HEK293 (cell line): Measurements from ENCODE around the gene PDE9A.

Experiments used
- CTCF ChIA-PET: fragments of 350-600 bp; formaldehyde crosslinking; extraction: SDS; loops from one replicate; lab custom pipeline; 2021; ENCODE audit warnings: antibody characterized with exemption; lab: Yijun Ruan, JAX
- POLR2A ChIA-PET: fragments of 300-600 bp; formaldehyde crosslinking; extraction: SDS; loops from one replicate; lab custom pipeline; 2020; ENCODE audit warnings: antibody characterized with exemption, inconsistent platforms; lab: Yijun Ruan, JAX
- H3K27ac ChIP-seq: fragments of 200-500 bp; sonication (Bioruptor generic); 2 replicates; pipeline ENCODE4 v1.5.1; 2014; ENCODE audit warnings: low read depth, low read length, control low read depth, inconsistent platforms; ENCODE audit errors: extremely low read depth
- H3K36me3 ChIP-seq, 2 experiments: fragments of 200-500 bp in 1 of 2; sonication (Bioruptor generic) in 1 of 2; 1 replicate in 1 of 2; 2 replicates in 1 of 2; pipeline ENCODE4 v1.5.1; 2014 to 2017; ENCODE audit warnings: inconsistent platforms in 2 of 2, low read length in 2 of 2; ENCODE audit not compliant: control insufficient read depth in 2 of 2, insufficient read depth in 1 of 2
- H3K4me1 ChIP-seq: fragments of 200-500 bp; sonication (Bioruptor generic); 2 replicates; pipeline ENCODE4 v1.5.1; 2014; ENCODE audit warnings: mild to moderate bottlenecking, low read length, inconsistent platforms; ENCODE audit not compliant: control insufficient read depth, insufficient read depth
- H3K4me3 ChIP-seq: 2 replicates; pipeline ENCODE4 v1.5.1; 2011; ENCODE audit warnings: low read depth, mild to moderate bottlenecking, control low read depth, low read length, moderate library complexity
- H3K9me3 ChIP-seq: fragments of 200-500 bp; sonication (Bioruptor generic); 2 replicates; pipeline ENCODE4 v1.5.1; 2014; ENCODE audit warnings: low read depth, low read length, inconsistent platforms; ENCODE audit not compliant: control insufficient read depth, insufficient read depth
- BCL11A ChIP-seq: fragments of 450-650 bp; formaldehyde crosslinking; IDR thresholded peaks from 2 replicates; pipeline ENCODE4 v1.5.1; 2016; ENCODE audit warnings: low read depth, missing biosample characterization, missing genetic modification characterization
- IKZF3 ChIP-seq: fragments of 450-650 bp; IDR thresholded peaks from 2 replicates; pipeline ENCODE4 v1.5.0; 2018; ENCODE audit warnings: missing biosample characterization, mild to moderate bottlenecking, missing genetic modification characterization, moderate library complexity
- KLF8 ChIP-seq: fragments of 450-650 bp; formaldehyde crosslinking; IDR thresholded peaks from 2 replicates; pipeline ENCODE4 v1.5.1; 2016; ENCODE audit warnings: missing biosample characterization, missing genetic modification characterization
- KLF9 ChIP-seq: fragments of 450-650 bp; formaldehyde crosslinking; IDR thresholded peaks from 2 replicates; pipeline ENCODE4 v1.5.1; 2016; ENCODE audit warnings: missing biosample characterization, missing genetic modification characterization, low read depth
- OSR2 ChIP-seq: fragments of 450-650 bp; formaldehyde crosslinking; IDR thresholded peaks from 2 replicates; pipeline ENCODE4 v1.5.1; 2016; ENCODE audit warnings: missing biosample characterization, missing genetic modification characterization
- PRDM6 ChIP-seq: fragments of 450-650 bp; formaldehyde crosslinking; IDR thresholded peaks from 2 replicates; pipeline ENCODE4 v1.5.1; 2017; ENCODE audit warnings: missing biosample characterization, missing genetic modification characterization
- REPIN1 ChIP-seq: fragments of 450-650 bp; formaldehyde crosslinking; IDR thresholded peaks from 2 replicates; pipeline ENCODE4 v1.5.1; 2017; ENCODE audit warnings: missing biosample characterization, missing genetic modification characterization, low read depth
- SCRT1 ChIP-seq: fragments of 450-650 bp; formaldehyde crosslinking; IDR thresholded peaks from 2 replicates; pipeline ENCODE4 v1.5.1; 2016; ENCODE audit warnings: missing biosample characterization, missing genetic modification characterization, borderline replicate concordance
- SP7 ChIP-seq: fragments of 450-650 bp; formaldehyde crosslinking; IDR thresholded peaks from 2 replicates; pipeline ENCODE4 v1.5.1; 2016; ENCODE audit warnings: missing biosample characterization, missing genetic modification characterization
- ZBTB17 ChIP-seq: fragments of 450-650 bp; formaldehyde crosslinking; IDR thresholded peaks from 2 replicates; pipeline ENCODE4 v1.5.1; 2016; ENCODE audit warnings: missing biosample characterization, missing genetic modification characterization
- ZFHX2 ChIP-seq: fragments of 450-650 bp; formaldehyde crosslinking; conservative IDR thresholded peaks from 2 replicates; pipeline ENCODE4 v1.5.1; 2016; ENCODE audit warnings: missing biosample characterization, missing genetic modification characterization
- ZIC2 ChIP-seq: fragments of 450-650 bp; formaldehyde crosslinking; IDR thresholded peaks from 2 replicates; pipeline ENCODE4 v1.5.1; 2016; ENCODE audit warnings: missing biosample characterization, missing genetic modification characterization
- ZNF121 ChIP-seq: fragments of 450-650 bp; formaldehyde crosslinking; IDR thresholded peaks from 2 replicates; pipeline ENCODE4 v1.5.1; 2016; ENCODE audit warnings: missing biosample characterization, missing genetic modification characterization
- ZNF16 ChIP-seq: fragments of 450-650 bp; formaldehyde crosslinking; IDR thresholded peaks from 2 replicates; pipeline ENCODE4 v1.5.1; 2016; ENCODE audit warnings: low read depth, missing biosample characterization, missing genetic modification characterization
- ZNF184 ChIP-seq: fragments of 450-650 bp; IDR thresholded peaks from 2 replicates; pipeline ENCODE4 v1.5.1; 2018; ENCODE audit warnings: missing biosample characterization, mild to moderate bottlenecking, missing genetic modification characterization
- ZNF341 ChIP-seq: fragments of 450-650 bp; formaldehyde crosslinking; IDR thresholded peaks from 2 replicates; pipeline ENCODE4; 2016; ENCODE audit warnings: low read depth, missing biosample characterization, missing genetic modification characterization
- ZNF473 ChIP-seq: fragments of 450-650 bp; formaldehyde crosslinking; IDR thresholded peaks from 2 replicates; pipeline ENCODE4 v1.5.1; 2017; ENCODE audit warnings: missing biosample characterization, missing genetic modification characterization
- ZNF544 ChIP-seq: fragments of 450-650 bp; formaldehyde crosslinking; IDR thresholded peaks from 2 replicates; pipeline ENCODE4 v1.5.0; 2017; ENCODE audit warnings: missing biosample characterization, missing genetic modification characterization
- ZNF624 ChIP-seq: fragments of 450-650 bp; formaldehyde crosslinking; IDR thresholded peaks from 2 replicates; pipeline ENCODE4 v1.5.1; 2017; ENCODE audit warnings: missing biosample characterization, missing genetic modification characterization
- ZNF658 ChIP-seq: fragments of 450-650 bp; formaldehyde crosslinking; IDR thresholded peaks from 2 replicates; pipeline ENCODE4; 2016; ENCODE audit warnings: missing biosample characterization, missing genetic modification characterization
- TF ChIP-seq, protein P1 (sequence below): fragments of 450-650 bp; formaldehyde crosslinking; IDR thresholded peaks from 2 replicates; pipeline ENCODE4 v1.5.1; 2016; ENCODE audit warnings: missing biosample characterization, missing genetic modification characterization
- TF ChIP-seq, protein P2 (sequence below): fragments of 450-650 bp; formaldehyde crosslinking; IDR thresholded peaks from 2 replicates; pipeline ENCODE4 v1.5.1; 2016; ENCODE audit warnings: missing biosample characterization, missing genetic modification characterization, borderline replicate concordance

Gene PDE9A

GRCh38 chr21:42675403-42675802 lies 22.0 kb downstream of the PDE9A start:
- no peak overlapping the region for H3K4me3 ChIP-seq
- ChIA-PET POLR2A (no interaction called here), CTCF (no interaction called here)
- no peaks in the 10 kb centered on the region for H3K9me3 ChIP-seq
- peaks cover 49% of the 10 kb centered on the region for H3K4me1 ChIP-seq
- H3K36me3 ChIP-seq, result peaks cover 2% of the 10 kb centered on the region in 2 experiments; a peak in 2 of 3 replicates
- no peak overlapping the region for H3K27ac ChIP-seq
- TF ChIP-seq KLF8 (no peak), SCRT1 (no peak)

GRCh38 chr21:42676808-42677207 lies 23.4 kb downstream of the PDE9A start:
- no peak for TF ChIP-seq ZNF16
- peak; percentile 97 for TF ChIP-seq ZIC2 (tag by site-specific recombination)
- peak; percentile 79 for TF ChIP-seq ZNF341 (tag by site-specific recombination)
- peak; percentile 35; the same call in 1 of the 2 replicates for TF ChIP-seq OSR2 (tag by site-specific recombination)
- TF ChIP-seq, all 188 proteins: peak for 3
- Histone ChIP-seq H3K36me3 (no peaks in the 10 kb centered on the region), H3K4me3 (no peak overlapping the region), H3K27ac (no peak overlapping the region), H3K4me1 (peaks cover 38% of the 10 kb centered on the region), H3K9me3 (no peaks in the 10 kb centered on the region)
- ChIA-PET POLR2A (no interaction called here), CTCF (interaction anchor here (1.4 kb wide), 1 partner anchor 22 kb away, joined by 3 read pairs; no protein-coding TSS in a partner anchor)

GRCh38 chr21:42677339-42678321 lies 24.2 kb downstream of the PDE9A start:
- ChIA-PET CTCF (interaction anchor here (0.6 to 1.4 kb wide), 2 partner anchors 23 to 82 kb away, joined by 3 read pairs; no protein-coding TSS in a partner anchor), POLR2A (interaction anchor here (0.8 kb wide), 1 partner anchor 23 kb away, joined by 3 read pairs; no protein-coding TSS in a partner anchor)
- Histone ChIP-seq H3K4me1 (peaks cover 29% of the 10 kb centered on the region), H3K27ac (peak overlapping the region; percentile 17; the same call in 1 of the 2 replicates), H3K36me3 (no peaks in the 10 kb centered on the region), H3K4me3 (no peak overlapping the region), H3K9me3 (no peaks in the 10 kb centered on the region)
- TF ChIP-seq ZNF624 (0 out of 2 replicates have a peak, but pooled peaks have one; percentile 77), REPIN1 (tag by site-specific recombination) (no peak), ZNF473 (tag by site-specific recombination) (no peak), ZFHX2 (0 out of 2 replicates have a peak, but pooled peaks have one; percentile 6), ZNF184 (peak; percentile 89; the same call in 1 of the 2 replicates), ZNF121 (tag by site-specific recombination) (peak; percentile 99), IKZF3 (tag by site-specific recombination) (peak; percentile 61; the same call in 1 of the 2 replicates), ZNF658 (tag by site-specific recombination) (no peak), BCL11A (no peak), KLF9 (tag by site-specific recombination) (peak; percentile 17; the same call in 1 of the 2 replicates), PRDM6 (tag by site-specific recombination) (0 out of 2 replicates have a peak, but pooled peaks have one; percentile 18), ZNF544 (0 out of 2 replicates have a peak, but pooled peaks have one; percentile 69), SP7 (peak; percentile 76), ZBTB17 (peak; percentile 78)
- TF ChIP-seq, protein P1, sequence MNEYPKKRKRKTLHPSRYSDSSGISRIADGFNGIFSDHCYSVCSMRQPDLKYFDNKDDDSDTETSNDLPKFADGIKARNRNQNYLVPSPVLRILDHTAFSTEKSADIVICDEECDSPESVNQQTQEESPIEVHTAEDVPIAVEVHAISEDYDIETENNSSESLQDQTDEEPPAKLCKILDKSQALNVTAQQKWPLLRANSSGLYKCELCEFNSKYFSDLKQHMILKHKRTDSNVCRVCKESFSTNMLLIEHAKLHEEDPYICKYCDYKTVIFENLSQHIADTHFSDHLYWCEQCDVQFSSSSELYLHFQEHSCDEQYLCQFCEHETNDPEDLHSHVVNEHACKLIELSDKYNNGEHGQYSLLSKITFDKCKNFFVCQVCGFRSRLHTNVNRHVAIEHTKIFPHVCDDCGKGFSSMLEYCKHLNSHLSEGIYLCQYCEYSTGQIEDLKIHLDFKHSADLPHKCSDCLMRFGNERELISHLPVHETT (tag by site-specific recombination), result no peak
- TF ChIP-seq, protein P2, sequence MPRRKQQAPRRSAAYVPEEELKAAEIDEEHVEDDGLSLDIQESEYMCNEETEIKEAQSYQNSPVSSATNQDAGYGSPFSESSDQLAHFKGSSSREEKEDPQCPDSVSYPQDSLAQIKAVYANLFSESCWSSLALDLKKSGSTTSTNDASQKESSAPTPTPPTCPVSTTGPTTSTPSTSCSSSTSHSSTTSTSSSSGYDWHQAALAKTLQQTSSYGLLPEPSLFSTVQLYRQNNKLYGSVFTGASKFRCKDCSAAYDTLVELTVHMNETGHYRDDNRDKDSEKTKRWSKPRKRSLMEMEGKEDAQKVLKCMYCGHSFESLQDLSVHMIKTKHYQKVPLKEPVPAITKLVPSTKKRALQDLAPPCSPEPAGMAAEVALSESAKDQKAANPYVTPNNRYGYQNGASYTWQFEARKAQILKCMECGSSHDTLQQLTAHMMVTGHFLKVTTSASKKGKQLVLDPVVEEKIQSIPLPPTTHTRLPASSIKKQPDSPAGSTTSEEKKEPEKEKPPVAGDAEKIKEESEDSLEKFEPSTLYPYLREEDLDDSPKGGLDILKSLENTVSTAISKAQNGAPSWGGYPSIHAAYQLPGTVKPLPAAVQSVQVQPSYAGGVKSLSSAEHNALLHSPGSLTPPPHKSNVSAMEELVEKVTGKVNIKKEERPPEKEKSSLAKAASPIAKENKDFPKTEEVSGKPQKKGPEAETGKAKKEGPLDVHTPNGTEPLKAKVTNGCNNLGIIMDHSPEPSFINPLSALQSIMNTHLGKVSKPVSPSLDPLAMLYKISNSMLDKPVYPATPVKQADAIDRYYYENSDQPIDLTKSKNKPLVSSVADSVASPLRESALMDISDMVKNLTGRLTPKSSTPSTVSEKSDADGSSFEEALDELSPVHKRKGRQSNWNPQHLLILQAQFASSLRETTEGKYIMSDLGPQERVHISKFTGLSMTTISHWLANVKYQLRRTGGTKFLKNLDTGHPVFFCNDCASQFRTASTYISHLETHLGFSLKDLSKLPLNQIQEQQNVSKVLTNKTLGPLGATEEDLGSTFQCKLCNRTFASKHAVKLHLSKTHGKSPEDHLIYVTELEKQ, result no peak
